HUES64 (cell line): Measurements from ENCODE around the gene LIN7B.

Experiments
- H3K27ac ChIP-seq: 2 replicates; pipeline ENCODE4 v1.7.0; 2013; ENCODE audit warnings: low read depth, low read length, inconsistent platforms
- H3K27me3 ChIP-seq: 2 replicates; pipeline ENCODE4 v1.6.1; 2013; ENCODE audit warnings: mild to moderate bottlenecking, low read length; ENCODE audit not compliant: insufficient read depth
- H3K36me3 ChIP-seq: 2 replicates; pipeline ENCODE4 v1.6.1; 2013; ENCODE audit warnings: mild to moderate bottlenecking, low read length; ENCODE audit not compliant: insufficient read depth
- H3K4me1 ChIP-seq: 2 replicates; pipeline ENCODE4 v1.6.1; 2013; ENCODE audit warnings: mild to moderate bottlenecking, low read length, moderate library complexity; ENCODE audit not compliant: insufficient read depth
- H3K4me3 ChIP-seq: 2 replicates; pipeline ENCODE4 v1.5.1; 2013; ENCODE audit warnings: mild to moderate bottlenecking, low read length, moderate library complexity
- H3K9ac ChIP-seq: 2 replicates; pipeline ENCODE4 v1.6.1; 2013; ENCODE audit warnings: mild to moderate bottlenecking, low read depth, low read length
- H3K9me3 ChIP-seq: 2 replicates; pipeline ENCODE4 v1.6.1; 2013; ENCODE audit warnings: low read depth, low read length; ENCODE audit not compliant: insufficient read depth
- WGBS: fragments of 150-250, 120-280 bp; methylation state at CpG from one replicate; pipeline ENCODE4 v1.1.7; 2013; ENCODE audit warnings: missing lambda C conversion rate; 5-methylcytosine and 5-hydroxymethylcytosine counted together

LIN7B gene

GRCh38 chr19:49157445-49158224, 43.5 kb downstream of the LIN7B start, which contains the start of gene TRPM4:
TSS of gene TRPM4 (plus strand) at chr19:49157792. CDS start at chr19:49157867, 75 bp downstream.
- H3K36me3 ChIP-seq, result no peaks in the 10 kb centered on the region
- H3K27me3 ChIP-seq, result peaks cover 23% of the 10 kb centered on the region
- WGBS, result under 1% methylated on average over 40 of the region's 41 CpGs
- peaks cover 14% of the 10 kb centered on the region for H3K4me1 ChIP-seq
- peak within 1 kb of the TSS; percentile 78 for H3K4me3 ChIP-seq
- H3K9ac ChIP-seq, result peak within 1 kb of the TSS; percentile 72
- H3K27ac ChIP-seq, result no peak within 1 kb of the TSS
- H3K9me3 ChIP-seq, result no peaks in the 10 kb centered on the region

- Histone ChIP-seq H3K9ac (no peak overlapping the region), H3K4me1 (peaks cover 6% of the 10 kb centered on the region), H3K9me3 (no peaks in the 10 kb centered on the region), H3K4me3 (no peak overlapping the region), H3K36me3 (no peaks in the 10 kb centered on the region), H3K27me3 (peaks cover 9% of the 10 kb centered on the region), H3K27ac (no peak overlapping the region)
- 90% methylated on average over 13 of the region's 13 CpGs for WGBS
Measured at GRCh38 chr19:49160450-49161189, 46.5 kb downstream of the LIN7B start.

- WGBS, result 89% methylated on average over 4 of the region's 4 CpGs
- Histone ChIP-seq H3K4me3 (no peak overlapping the region), H3K4me1 (no peaks in the 10 kb centered on the region), H3K9me3 (no peaks in the 10 kb centered on the region), H3K36me3 (no peaks in the 10 kb centered on the region), H3K27ac (no peak overlapping the region), H3K9ac (no peak overlapping the region), H3K27me3 (peaks cover 5% of the 10 kb centered on the region)
Measured at GRCh38 chr19:49161987-49162386, 47.8 kb downstream of the LIN7B start.

- H3K4me1 ChIP-seq, result no peaks in the 10 kb centered on the region
- H3K27ac ChIP-seq, result no peak overlapping the region
- H3K4me3 ChIP-seq, result no peak overlapping the region
- no peaks in the 10 kb centered on the region for H3K36me3 ChIP-seq
- no peak overlapping the region for H3K9ac ChIP-seq
- H3K9me3 ChIP-seq, result no peaks in the 10 kb centered on the region
- 61% methylated on average over 24 of the region's 24 CpGs for WGBS
- H3K27me3 ChIP-seq, result no peaks in the 10 kb centered on the region
Measured at GRCh38 chr19:49165111-49165750, 51.1 kb downstream of the LIN7B start.

- Histone ChIP-seq H3K36me3 (no peaks in the 10 kb centered on the region), H3K27me3 (no peaks in the 10 kb centered on the region), H3K27ac (no peak overlapping the region), H3K4me3 (no peak overlapping the region), H3K4me1 (no peaks in the 10 kb centered on the region), H3K9me3 (no peaks in the 10 kb centered on the region), H3K9ac (no peak overlapping the region)
- WGBS, result 34% methylated on average over 30 of the region's 30 CpGs
Measured at GRCh38 chr19:49165865-49166301, 51.7 kb downstream of the LIN7B start.

DNA sequence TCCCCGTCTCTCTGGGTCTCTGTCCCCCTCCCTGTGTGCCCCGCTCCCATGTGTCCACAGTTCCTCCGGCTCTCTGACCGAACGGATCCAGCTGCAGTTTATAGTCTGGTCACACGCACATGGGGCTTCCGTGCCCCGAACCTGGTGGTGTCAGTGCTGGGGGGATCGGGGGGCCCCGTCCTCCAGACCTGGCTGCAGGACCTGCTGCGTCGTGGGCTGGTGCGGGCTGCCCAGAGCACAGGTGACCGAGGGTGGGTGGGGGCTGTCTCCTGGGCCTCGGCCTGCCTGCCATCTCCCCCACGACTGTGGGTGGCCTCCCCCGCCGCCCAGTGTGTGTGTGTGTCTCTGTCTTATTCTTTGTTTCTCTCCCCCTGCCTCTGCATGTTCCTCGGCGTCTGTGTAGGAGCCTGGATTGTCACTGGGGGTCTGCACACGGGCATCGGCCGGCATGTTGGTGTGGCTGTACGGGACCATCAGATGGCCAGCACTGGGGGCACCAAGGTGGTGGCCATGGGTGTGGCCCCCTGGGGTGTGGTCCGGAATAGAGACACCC, 53.8 kb downstream of the LIN7B start:
- Histone ChIP-seq H3K27ac (no peak overlapping the region), H3K9me3 (no peaks in the 10 kb centered on the region), H3K9ac (no peak overlapping the region), H3K4me1 (no peaks in the 10 kb centered on the region), H3K4me3 (no peak overlapping the region), H3K27me3 (no peaks in the 10 kb centered on the region), H3K36me3 (no peaks in the 10 kb centered on the region)
- WGBS, result 88% methylated on average over 24 of the region's 25 CpGs
